ENCODE measurements around the gene MACROD2.

GRCh38 chr20:16100111-16100510 lies 2104.8 kb downstream of the MACROD2 start:
- TF ChIP-seq, protein P1, sequence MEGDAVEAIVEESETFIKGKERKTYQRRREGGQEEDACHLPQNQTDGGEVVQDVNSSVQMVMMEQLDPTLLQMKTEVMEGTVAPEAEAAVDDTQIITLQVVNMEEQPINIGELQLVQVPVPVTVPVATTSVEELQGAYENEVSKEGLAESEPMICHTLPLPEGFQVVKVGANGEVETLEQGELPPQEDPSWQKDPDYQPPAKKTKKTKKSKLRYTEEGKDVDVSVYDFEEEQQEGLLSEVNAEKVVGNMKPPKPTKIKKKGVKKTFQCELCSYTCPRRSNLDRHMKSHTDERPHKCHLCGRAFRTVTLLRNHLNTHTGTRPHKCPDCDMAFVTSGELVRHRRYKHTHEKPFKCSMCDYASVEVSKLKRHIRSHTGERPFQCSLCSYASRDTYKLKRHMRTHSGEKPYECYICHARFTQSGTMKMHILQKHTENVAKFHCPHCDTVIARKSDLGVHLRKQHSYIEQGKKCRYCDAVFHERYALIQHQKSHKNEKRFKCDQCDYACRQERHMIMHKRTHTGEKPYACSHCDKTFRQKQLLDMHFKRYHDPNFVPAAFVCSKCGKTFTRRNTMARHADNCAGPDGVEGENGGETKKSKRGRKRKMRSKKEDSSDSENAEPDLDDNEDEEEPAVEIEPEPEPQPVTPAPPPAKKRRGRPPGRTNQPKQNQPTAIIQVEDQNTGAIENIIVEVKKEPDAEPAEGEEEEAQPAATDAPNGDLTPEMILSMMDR (IDR thresholded peaks at IDR 0.05): no peak
- TF ChIP-seq POLR2A (IDR thresholded peaks at IDR 0.05) (no peak), POLR2AphosphoS5 (IDR thresholded peaks at IDR 0.05) (no peak)

Data from suprapubic skin (tissue), 4 donors.